DOHH2 (cell line): ENCODE data around the gene FAM131A.

Experiments
- CTCF ChIP-seq: fragments of 200-600 bp; sonication (generic); IDR thresholded peaks from one replicate; pipeline ENCODE4 v1.5.1; 2014; ENCODE audit warnings: antibody characterized with exemption, mild to moderate bottlenecking, low read depth, low read length; ENCODE audit not compliant: poor library complexity, severe bottlenecking
- EZH2phosphoT487 ChIP-seq: fragments of 200-600 bp; sonication (generic); IDR thresholded peaks from 2 replicates; pipeline ENCODE4 v1.6.1; 2017; ENCODE audit warnings: borderline replicate concordance, mild to moderate bottlenecking, antibody characterized with exemption, low read length, moderate library complexity, mixed read lengths

GRCh38 chr3:184316792-184317191 lies 20.6 kb upstream of the FAM131A start:
- TF ChIP-seq CTCF: no peak
- no peak for TF ChIP-seq EZH2phosphoT487
